GM12864 (cell line): ENCODE data around the gene DOC2A.

Experiments used
- DNase-seq: peaks from one replicate; pipeline ENCODE4 v3.0.0-alpha.2; 2011; ENCODE audit warnings: low read depth
- H3K4me3 ChIP-seq: 2 replicates; pipeline ENCODE4 v1.5.1; 2011; ENCODE audit warnings: mild to moderate bottlenecking, low read depth, low read length, control low read depth
- CTCF ChIP-seq: IDR thresholded peaks from 2 replicates; pipeline ENCODE4 v1.5.1; 2011; ENCODE audit warnings: low read depth, mild to moderate bottlenecking, moderate library complexity, low read length, control low read depth, inconsistent platforms; ENCODE audit errors: missing control alignments

DOC2A gene

GRCh38 chr16:29978564-29979270 is 32.1 kb downstream of the DOC2A start:
- H3K4me3 ChIP-seq = no peak overlapping the region
- DNase-seq = no peak
- no peak for TF ChIP-seq CTCF

GRCh38 chr16:29978081-29978480 is 32.7 kb downstream of the DOC2A start:
- no peak for DNase-seq
- no peak for TF ChIP-seq CTCF
- no peak overlapping the region for H3K4me3 ChIP-seq

DNA sequence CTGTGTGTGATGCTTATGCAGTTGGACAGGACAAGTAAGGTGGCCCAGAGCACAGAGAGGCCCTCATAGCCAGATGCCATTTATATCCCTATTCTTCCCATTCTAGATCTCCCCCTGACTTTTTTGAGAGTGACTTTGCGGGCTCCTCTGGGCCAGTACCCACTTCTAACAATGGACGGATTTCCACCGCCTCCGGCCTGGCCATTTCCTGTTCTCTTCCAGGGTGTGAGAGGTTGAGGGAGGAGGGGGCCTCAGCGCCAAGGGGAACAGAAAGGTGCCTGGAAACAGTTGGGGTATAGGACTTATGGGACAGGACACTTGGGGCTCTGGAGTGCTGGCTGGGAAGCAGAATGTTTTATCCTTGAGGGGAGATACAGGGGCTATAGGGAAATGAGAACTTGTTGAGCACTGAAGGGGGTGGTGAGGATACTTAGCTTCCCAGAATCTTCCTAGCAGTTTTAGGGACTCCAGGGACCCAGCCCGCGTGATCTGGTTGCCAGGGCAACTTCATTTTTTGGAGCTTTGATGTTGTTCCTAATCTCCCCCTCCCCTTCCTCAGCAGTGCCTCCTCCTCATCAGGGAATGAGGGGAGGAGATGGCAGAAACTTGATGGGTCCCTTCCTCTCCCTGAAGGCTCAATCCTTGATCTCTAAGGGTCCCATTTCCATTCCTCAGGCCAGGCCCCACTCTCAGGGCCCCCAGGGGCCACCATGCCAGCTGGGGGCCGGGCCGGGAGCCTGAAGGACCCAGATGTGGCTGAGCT is 33.6 kb downstream of the DOC2A start:
- no peak for TF ChIP-seq CTCF
- DNase-seq = no peak
- no peak overlapping the region for H3K4me3 ChIP-seq

GRCh38 chr16:29975811-29976511 is 34.9 kb downstream of the DOC2A start:
- peak overlapping the region; percentile 97 for H3K4me3 ChIP-seq
- no peak for TF ChIP-seq CTCF
- DNase-seq = no peak

DNA sequence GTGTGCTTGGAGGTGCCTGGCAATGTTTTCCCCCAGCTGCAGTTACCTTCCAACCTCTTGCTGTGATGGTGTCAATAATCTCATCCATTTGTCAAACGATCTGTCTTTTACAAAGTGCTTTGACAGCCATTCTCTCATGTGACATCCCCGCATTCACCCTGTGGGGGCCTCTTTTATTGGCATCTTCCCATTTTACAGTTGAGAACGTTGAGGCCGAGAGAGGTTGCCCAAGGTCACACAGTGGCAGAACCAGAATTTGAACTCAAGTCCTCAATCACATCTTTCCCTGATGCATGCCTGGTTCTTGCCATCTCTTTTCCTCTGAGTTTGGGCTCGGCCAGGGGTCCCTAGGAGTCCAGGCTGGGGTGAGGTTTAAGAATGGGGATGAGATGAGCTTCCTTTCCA is 35.7 kb downstream of the DOC2A start:
- peak overlapping the region; percentile 97 for H3K4me3 ChIP-seq
- TF ChIP-seq CTCF = no peak
- no peak for DNase-seq

DNA sequence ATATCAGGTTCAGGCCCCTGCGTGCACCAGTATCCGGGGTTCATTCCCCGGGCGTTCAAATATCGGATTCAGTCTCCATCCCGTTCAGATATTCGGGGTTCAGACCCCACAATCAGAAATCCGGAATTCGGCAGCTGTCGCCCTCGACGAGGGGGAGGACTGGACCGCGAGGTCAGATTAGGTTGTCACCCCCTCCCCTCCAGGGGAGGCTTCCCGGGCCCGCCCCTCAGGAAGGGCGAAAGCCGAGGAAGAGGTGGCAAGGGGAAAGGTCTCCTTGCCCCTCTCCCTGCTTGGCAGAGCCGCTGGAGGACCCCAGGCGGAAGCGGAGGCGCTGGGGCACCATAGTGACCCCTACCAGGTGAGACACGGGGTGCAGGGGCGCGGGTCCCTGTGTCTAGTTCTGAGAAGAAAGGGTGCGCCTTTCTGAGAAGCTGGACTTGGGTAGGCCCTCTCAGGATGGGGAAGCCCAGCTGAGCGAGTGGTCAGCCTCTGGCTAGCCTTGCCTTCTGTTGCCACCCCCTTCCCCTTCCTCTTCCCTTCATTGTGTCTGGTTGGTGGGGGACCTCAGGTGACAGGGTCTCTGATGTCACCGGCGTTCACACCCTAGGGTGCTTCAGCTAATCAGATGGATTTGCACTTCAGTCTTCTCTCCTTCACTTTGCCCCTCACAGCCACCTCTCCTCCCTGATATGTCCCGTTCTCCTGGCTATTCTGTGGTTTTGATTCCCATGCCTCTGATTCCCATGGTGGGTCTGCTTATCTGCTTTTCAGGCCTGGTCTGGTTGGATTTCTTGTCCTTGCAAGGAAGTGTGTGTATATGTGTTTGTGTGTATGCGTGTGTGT is 36.3 kb downstream of the DOC2A start:
- no peak for DNase-seq
- H3K4me3 ChIP-seq = peak overlapping the region; percentile 97
- peak; percentile 8 for TF ChIP-seq CTCF
